ELF-1 (cell line): ENCODE results near the gene ZNF558.
"Not testable (repeated sequence)": the region's sequence is repeated elsewhere in the genome, so short reads cannot be mapped to it uniquely, and the experiment has no call there.

Experiments
- DNase-seq: peaks from one replicate; pipeline ENCODE4 v3.0.0-alpha.2; 2016; ENCODE audit warnings: low read depth, low spot score

ZNF558 gene

DNA sequence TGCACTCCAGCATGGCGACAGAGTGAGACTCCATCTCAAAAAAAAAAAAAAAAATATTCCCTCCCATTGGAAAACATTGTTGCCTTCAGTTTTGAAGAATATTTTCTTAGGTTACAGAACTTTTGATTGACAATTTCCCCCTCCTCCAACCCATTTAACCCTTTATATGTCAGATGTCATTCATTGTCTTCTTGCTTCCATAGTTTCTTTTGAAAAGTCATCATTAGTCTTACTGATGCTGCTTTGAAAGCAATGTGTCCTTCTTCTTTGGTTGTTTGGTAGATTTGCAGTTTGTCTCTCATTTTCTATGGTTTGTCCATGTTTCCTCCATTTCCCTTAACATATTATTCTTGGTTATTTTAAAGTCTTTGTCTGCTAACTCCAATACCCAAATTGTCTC lies 25.4 kb downstream of the ZNF558 start:
- DNase-seq: no peak

- no peak for DNase-seq
Observed at GRCh38 chr19:8794823-8795222, 37.3 kb downstream of the ZNF558 start.

DNA sequence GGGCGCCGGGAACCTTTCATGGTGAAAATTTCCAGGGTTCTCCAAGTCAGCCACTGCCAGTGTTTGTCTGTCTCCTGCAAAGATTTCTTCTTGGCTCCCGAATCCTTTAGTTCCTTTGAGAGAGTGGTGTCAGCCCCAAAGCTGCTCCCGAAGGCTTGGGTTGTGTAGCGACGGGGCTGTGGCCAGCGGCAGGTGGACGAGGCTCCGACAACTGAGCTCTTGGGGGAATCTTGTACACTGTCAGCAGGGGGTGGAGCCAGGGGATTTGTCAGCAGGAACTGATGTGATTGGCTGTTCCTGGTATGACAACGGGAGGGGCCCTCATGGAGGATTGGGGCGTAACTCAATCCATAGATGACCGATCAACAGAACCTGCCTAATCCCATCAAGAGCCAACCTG lies 58.5 kb downstream of the ZNF558 start:
- DNase-seq: not testable (repeated sequence)

DNA sequence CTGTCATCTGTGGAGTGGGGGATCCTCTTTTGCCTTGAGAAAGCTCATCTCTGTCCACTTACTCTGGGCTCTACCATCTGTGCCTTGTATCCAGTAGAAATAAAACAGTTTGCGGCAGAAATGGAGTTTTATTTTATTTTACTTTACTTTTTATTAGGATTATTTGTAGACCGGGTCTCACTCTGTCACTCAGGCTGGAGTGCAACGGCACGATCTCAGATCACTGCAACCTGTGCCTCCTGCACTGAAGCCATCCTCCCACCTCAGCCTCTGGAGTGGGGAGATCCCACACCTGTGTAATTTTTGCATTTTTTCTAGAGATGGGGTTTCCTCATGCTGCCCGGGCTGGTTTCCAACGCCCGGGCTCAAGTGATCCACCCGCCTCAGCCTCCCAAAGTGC lies 62.8 kb downstream of the ZNF558 start:
- not testable (repeated sequence) for DNase-seq

GRCh38 chr19:8767257-8767656 lies 64.8 kb downstream of the ZNF558 start:
- DNase-seq: not testable (repeated sequence)
